Measurements from ENCODE around the gene ZNF180.
"Not testable (repeated sequence)": the region's sequence is repeated elsewhere in the genome, so short reads cannot be mapped to it uniquely, and the experiment has no call there.

The ZNF180 gene

GRCh38 chr19:44499962-44500949 lies at the start of gene ZNF180:
TSS of gene ZNF180 (minus strand) at chr19:44500522. CDS start at chr19:44497334, 3,188 bp downstream.
- DNase-seq (ENCODE audit: low read depth): peak; percentile 94

- no peak for DNase-seq (ENCODE audit: low read depth)
Measured at GRCh38 chr19:44549507-44549906, 49.2 kb upstream of the ZNF180 start.

- no peak for DNase-seq (ENCODE audit: low read depth)
Measured at GRCh38 chr19:44548736-44549135, 48.4 kb upstream of the ZNF180 start.

- DNase-seq (ENCODE audit: low read depth): no peak
Measured at GRCh38 chr19:44544031-44544430, 43.7 kb upstream of the ZNF180 start.

GRCh38 chr19:44542671-44543070 lies 42.3 kb upstream of the ZNF180 start:
- no peak for DNase-seq (ENCODE audit: low read depth)

- no peak for DNase-seq (ENCODE audit: low read depth)
Measured at GRCh38 chr19:44540736-44541135, 40.4 kb upstream of the ZNF180 start.

GRCh38 chr19:44539991-44540390 lies 39.7 kb upstream of the ZNF180 start:
- DNase-seq (ENCODE audit: low read depth): no peak

GRCh38 chr19:44539236-44539826 lies 39.0 kb upstream of the ZNF180 start:
- no peak for DNase-seq (ENCODE audit: low read depth)

- DNase-seq (ENCODE audit: low read depth): not testable (repeated sequence)
Measured at GRCh38 chr19:44535361-44535760, 35.0 kb upstream of the ZNF180 start.

GRCh38 chr19:44532819-44533218 lies 32.5 kb upstream of the ZNF180 start:
- no peak for DNase-seq (ENCODE audit: low read depth)

- DNase-seq (ENCODE audit: low read depth): no peak
Measured at GRCh38 chr19:44530777-44531176, 30.5 kb upstream of the ZNF180 start.

- DNase-seq (ENCODE audit: low read depth): no peak
Measured at GRCh38 chr19:44529536-44529935, 29.2 kb upstream of the ZNF180 start, which contains the start of gene CEACAM20. TSS of gene CEACAM20 (minus strand) at chr19:44529675. CDS start at chr19:44529509, 166 bp downstream.

GRCh38 chr19:44527554-44527953 lies 27.2 kb upstream of the ZNF180 start:
- no peak for DNase-seq (ENCODE audit: low read depth)

- DNase-seq (ENCODE audit: low read depth): no peak
Measured at GRCh38 chr19:44525721-44526430, 25.6 kb upstream of the ZNF180 start.

- no peak for DNase-seq (ENCODE audit: low read depth)
Measured at GRCh38 chr19:44521370-44521769, 21.0 kb upstream of the ZNF180 start.

GRCh38 chr19:44517146-44517545 lies 16.8 kb upstream of the ZNF180 start:
- no peak for DNase-seq (ENCODE audit: low read depth)

GRCh38 chr19:44515907-44516306 lies 15.6 kb upstream of the ZNF180 start:
- DNase-seq (ENCODE audit: low read depth): no peak

- DNase-seq (ENCODE audit: low read depth): no peak
Measured at GRCh38 chr19:44515031-44515430, 14.7 kb upstream of the ZNF180 start.

- peak; percentile 33 for DNase-seq (ENCODE audit: low read depth)
Measured at GRCh38 chr19:44512326-44513298, 12.3 kb upstream of the ZNF180 start.

GRCh38 chr19:44509478-44509877 lies 9.2 kb upstream of the ZNF180 start:
- DNase-seq (ENCODE audit: low read depth): no peak

- no peak for DNase-seq (ENCODE audit: low read depth)
Measured at GRCh38 chr19:44499559-44499958, 763 bp downstream of the ZNF180 start.

Data from CMK (cell line).